HCT116 (cell line): Measurements from ENCODE around the gene KRTAP5-4. TPM values are rescaled to one million over a fixed set of nuclear protein-coding genes. Genes with fewer than 3 reads are reported as not detected.

ENCODE experiments used
- ATAC-seq: fragments of 200-7000 bp; cut with Tn5 transposase; 2 replicates; pipeline ENCODE4 v1.9.1; 2020; ENCODE audit warnings: mild to moderate bottlenecking, moderate library complexity
- BruUV-seq: library from RNA; stranded (reverse); fragments of 400-500 nt; replicated peaks from 2 replicates; lab custom pipeline; 2021; lab: Mats Ljungman, UMichigan
- CTCF ChIA-PET: fragments of 300-600 bp; sonication (Branson Sonifier 250); formaldehyde crosslinking; loops from one replicate; lab custom pipeline; 2021; ENCODE audit warnings: antibody characterized with exemption; lab: Charles Lee
- POLR2A ChIA-PET: fragments of 300-600, 350-600 bp; sonication (Branson Sonifier 250); formaldehyde crosslinking; loops from one replicate; lab custom pipeline; 2021; ENCODE audit warnings: antibody characterized with exemption; lab: Charles Lee
- RAD21 ChIA-PET, 2 experiments: fragments of 300-600 bp; sonication (Branson Sonifier 250); formaldehyde crosslinking; loops; one replicate each; lab custom pipeline; 2023; ENCODE audit warnings: low total read pairs in 2 of 2; ENCODE audit not compliant: uncharacterized antibody in 2 of 2, unreplicated experiment in 2 of 2, low non-redundant PET in 1 of 2; lab: Charles Lee
- DNase-seq: peaks from one replicate; pipeline ENCODE4 v3.0.0-alpha.2; 2010; ENCODE audit warnings: low read depth, low spot score
- H2AFZ ChIP-seq: fragments of 200-600 bp; shearing (Covaris generic), sonication (generic); 2 replicates; pipeline ENCODE4 v1.6.1; 2017; ENCODE audit warnings: low read depth, mixed run types, mixed read lengths, antibody characterized with exemption, low read length; ENCODE audit not compliant: poor library complexity, severe bottlenecking
- H3K27ac ChIP-seq: 2 replicates; pipeline ENCODE4 v1.5.1; 2012; ENCODE audit warnings: low read depth, low read length
- H3K27me3 ChIP-seq: fragments of 200-600 bp; sonication (generic); 2 replicates; pipeline ENCODE4 v1.6.1; 2016; ENCODE audit warnings: mixed run types, low read length, mixed read lengths; ENCODE audit not compliant: insufficient read depth
- H3K36me3 ChIP-seq, 2 experiments: fragments of 200-500 bp in 1 of 2; fragments of 200-600 bp in 1 of 2; sonication (Bioruptor generic) in 1 of 2; sonication (generic) in 1 of 2; 2 replicates each; pipeline versions ENCODE4 v1.5.1 to v1.6.1; 2014 to 2016; ENCODE audit warnings: low read length in 2 of 2, inconsistent platforms in 1 of 2, mixed read lengths in 1 of 2, mixed run types in 1 of 2; ENCODE audit not compliant: insufficient read depth in 2 of 2, control insufficient read depth in 1 of 2
- H3K4me1 ChIP-seq, 2 experiments: fragments of 200-600 bp in 1 of 2; sonication (generic) in 1 of 2; 2 replicates each; pipeline versions ENCODE4 v1.5.1 to v1.6.1; 2012 to 2017; ENCODE audit warnings: low read length in 2 of 2, inconsistent platforms in 1 of 2, mild to moderate bottlenecking in 1 of 2, mixed read lengths in 1 of 2, mixed run types in 1 of 2, moderate library complexity in 1 of 2; ENCODE audit not compliant: insufficient read depth in 2 of 2, control insufficient read depth in 1 of 2
- H3K4me2 ChIP-seq: fragments of 200-600 bp; sonication (generic); 2 replicates; pipeline ENCODE4 v1.6.1; 2017; ENCODE audit warnings: mixed run types, low read length, mixed read lengths
- H3K4me3 ChIP-seq, 2 experiments: fragments of 200-600 bp in 1 of 2; sonication (generic) in 1 of 2; replicated peaks in 1 of 2; 2 replicates each; pipeline ENCODE4 v1.5.1; 2011 to 2016; ENCODE audit warnings: low read length in 2 of 2, control low read depth in 1 of 2, low read depth in 1 of 2, mild to moderate bottlenecking in 1 of 2, mixed read lengths in 1 of 2, mixed run types in 1 of 2
- H3K79me2 ChIP-seq: fragments of 200-600 bp; sonication (generic); 2 replicates; pipeline ENCODE4 v1.6.1; 2017; ENCODE audit warnings: mild to moderate bottlenecking, mixed run types, low read length, moderate library complexity, mixed read lengths; ENCODE audit not compliant: insufficient read depth
- H3K9ac ChIP-seq: fragments of 200-600 bp; sonication (generic); 2 replicates; pipeline ENCODE4 v1.6.1; 2016; ENCODE audit warnings: low read length, mixed read lengths
- H3K9me2 ChIP-seq: fragments of 200-600 bp; sonication (generic), shearing (Covaris generic); 2 replicates; pipeline ENCODE4 v1.6.1; 2017; ENCODE audit warnings: mixed run types, mild to moderate bottlenecking, moderate library complexity; ENCODE audit not compliant: insufficient read depth
- H3K9me3 ChIP-seq, 2 experiments: fragments of 200-500 bp in 1 of 2; fragments of 200-600 bp in 1 of 2; sonication (Bioruptor generic) in 1 of 2; sonication (generic) in 1 of 2; 2 replicates each; pipeline ENCODE4 v1.6.1; 2014 to 2017; ENCODE audit warnings: low read length in 2 of 2, mixed read lengths in 2 of 2, inconsistent platforms in 1 of 2, low read depth in 1 of 2, mild to moderate bottlenecking in 1 of 2, mixed run types in 1 of 2, moderate library complexity in 1 of 2; ENCODE audit not compliant: control insufficient read depth in 1 of 2, insufficient read depth in 1 of 2
- H4K20me1 ChIP-seq: fragments of 200-600 bp; sonication (generic), shearing (Covaris generic); 2 replicates; pipeline ENCODE4 v1.6.1; 2017; ENCODE audit warnings: mixed run types, mild to moderate bottlenecking, moderate library complexity; ENCODE audit not compliant: insufficient read depth
- ATF3 ChIP-seq: IDR thresholded peaks from 2 replicates; pipeline ENCODE4 v1.6.1; 2012
- CBX3 ChIP-seq: IDR thresholded peaks from 2 replicates; pipeline ENCODE4 v1.6.1; 2012; ENCODE audit warnings: low read depth
- CTCF ChIP-seq, 3 experiments: fragments of 200-600 bp in 1 of 3; sonication (generic) in 1 of 3; IDR thresholded peaks in 2 of 3; conservative IDR thresholded peaks in 1 of 3; 2 replicates each; pipeline ENCODE4 v1.5.1; 2012 to 2017; ENCODE audit warnings: low read depth in 2 of 3, low read length in 2 of 3, antibody characterized with exemption in 1 of 3, borderline replicate concordance in 1 of 3, control low read depth in 1 of 3, mild to moderate bottlenecking in 1 of 3, mixed read lengths in 1 of 3, mixed run types in 1 of 3, moderate library complexity in 1 of 3; ENCODE audit not compliant: insufficient read depth in 1 of 3
- EGR1 ChIP-seq: IDR thresholded peaks from 2 replicates; pipeline ENCODE4 v1.6.1; 2012; ENCODE audit warnings: low read depth
- ELF1 ChIP-seq: IDR thresholded peaks from 2 replicates; pipeline ENCODE4 v1.6.1; 2012; ENCODE audit warnings: low read depth, borderline replicate concordance
- EZH2 ChIP-seq: fragments of 200-600 bp; sonication (generic); IDR thresholded peaks from 2 replicates; pipeline ENCODE4 v1.6.1; 2017; ENCODE audit warnings: antibody characterized with exemption, mixed run types
- EZH2phosphoT487 ChIP-seq: fragments of 200-600 bp; IDR thresholded peaks from 2 replicates; pipeline ENCODE4 v1.6.1; 2018; ENCODE audit warnings: antibody characterized with exemption, borderline replicate concordance
- FOSL1 ChIP-seq: IDR thresholded peaks from 2 replicates; pipeline ENCODE4 v1.6.1; 2012; ENCODE audit warnings: low read depth
- MAX ChIP-seq: IDR thresholded peaks from 2 replicates; pipeline ENCODE4 v1.6.1; 2012
- POLR2A ChIP-seq: IDR thresholded peaks from 2 replicates; pipeline ENCODE4 v1.7.0; 2011; ENCODE audit warnings: borderline replicate concordance; ENCODE audit not compliant: insufficient read depth, insufficient read length; ENCODE audit errors: extremely low read depth
- POLR2AphosphoS5 ChIP-seq: IDR thresholded peaks from 2 replicates; pipeline ENCODE4 v1.6.1; 2011; ENCODE audit warnings: mild to moderate bottlenecking, low read depth, low read length, moderate library complexity
- RAD21 ChIP-seq: IDR thresholded peaks from 2 replicates; pipeline ENCODE4 v1.6.1; 2012; ENCODE audit warnings: low read depth, mild to moderate bottlenecking
- SIN3A ChIP-seq: IDR thresholded peaks from 2 replicates; pipeline ENCODE4 v1.6.1; 2012; ENCODE audit warnings: low read depth
- SRF ChIP-seq: IDR thresholded peaks from 2 replicates; pipeline ENCODE4 v1.6.1; 2012; ENCODE audit warnings: low read depth
- TCF7L2 ChIP-seq: IDR thresholded peaks from 2 replicates; pipeline ENCODE4 v1.7.0; 2011; ENCODE audit warnings: borderline replicate concordance, inconsistent platforms; ENCODE audit not compliant: insufficient read depth, insufficient read length; ENCODE audit errors: extremely low read depth
- YY1 ChIP-seq: IDR thresholded peaks from 2 replicates; pipeline ENCODE4 v1.6.1; 2011; ENCODE audit warnings: low read length, low read depth, moderate library complexity, mild to moderate bottlenecking; ENCODE audit not compliant: insufficient replicate concordance; ENCODE audit errors: extremely low read depth
- ZFX ChIP-seq: fragments of 450-650 bp; IDR thresholded peaks from 2 replicates; pipeline ENCODE4 v1.6.1; 2017
- intact Hi-C: fragments of 100-400 bp; cut with micrococcal nuclease; formaldehyde crosslinking; loops from 2 replicates; pipeline ENCODE4 v1.10.0; 2022
- total RNA-seq: library from RNA; stranded (reverse); gene quantifications from one replicate; pipeline ENCODE4 v1.2.1, GENCODE V29; 2021; ENCODE audit not compliant: unreplicated experiment

The KRTAP5-4 gene
- total RNA-seq, 1 experiment from 2014 or later = not detected

- Histone ChIP-seq H3K4me3 (peak overlapping the region; percentile 46 to 61), H3K79me2 (peaks cover 3% of the 10 kb centered on the region; the same call in 1 of the 2 replicates), H3K9me2 (no peaks in the 10 kb centered on the region), H3K36me3 (no peaks in the 10 kb centered on the region), H3K27me3 (no peaks in the 10 kb centered on the region), H4K20me1 (no peaks in the 10 kb centered on the region), H3K9ac (peak overlapping the region; percentile 64), H2AFZ (no peak overlapping the region), H3K4me2 (peak overlapping the region; percentile 94), H3K27ac (peak overlapping the region; percentile 8; the same call in 1 of the 2 replicates), H3K9me3 (peaks cover 0 to 5% of the 10 kb centered on the region in 2 experiments; a peak in 2 of 4 replicates), H3K4me1 (peaks cover 16 to 29% of the 10 kb centered on the region in 2 experiments; a peak in 3 of 4 replicates)
- ATAC-seq (no peak), DNase-seq (no peak)
- ChIA-PET RAD21 (interaction anchor here (0.6 to 2.6 kb wide), 5 partner anchors 20 to 79 kb away, joined by 3 to 22 read pairs (median 5); no protein-coding TSS in a partner anchor), CTCF (interaction anchor here (1.6 to 5.2 kb wide), 6 partner anchors 9 to 26 kb away, joined by 3 to 133 read pairs (median 16); no protein-coding TSS in a partner anchor), POLR2A (interaction anchor here (1.2 to 2.5 kb wide), 7 partner anchors 12 to 27 kb away, joined by 3 to 18 read pairs (median 5); partner anchors contain the start of gene KRTAP5-1)
- TF ChIP-seq RAD21 = no peak
- TF ChIP-seq ELF1 = no peak
- no peak for TF ChIP-seq ZFX
- no peak for TF ChIP-seq EZH2
- no peak for TF ChIP-seq POLR2A
- TF ChIP-seq SRF = no peak
- TF ChIP-seq TCF7L2 = no peak
- TF ChIP-seq POLR2AphosphoS5 = no peak
- TF ChIP-seq EGR1 = no peak
- TF ChIP-seq SIN3A = no peak
- TF ChIP-seq FOSL1 = no peak
- TF ChIP-seq YY1 = no peak
- TF ChIP-seq EZH2phosphoT487 = no peak
- TF ChIP-seq CBX3 = no peak
- TF ChIP-seq CTCF (IDR thresholded peaks at IDR 0.05 in 2 of 3, conservative IDR thresholded peaks at IDR 0.05 in 1 of 3; ENCODE audit: borderline replicate concordance in 1 of 3, insufficient read depth in 1 of 3, low read depth in 2 of 3, low read length in 2 of 3) = no peak
- TF ChIP-seq ATF3 = no peak
- no peak for TF ChIP-seq MAX
- TSS peak; percentile 74 for BruUV-seq
- intact Hi-C loops = no loop called here
These were observed 48.6 kb downstream of the KRTAP5-4 start for GRCh38 chr11:1573077-1573902.
